Stimulated activated CD8-positive, alpha-beta memory T cell treated with anti-CD3 and anti-CD28 coated beads, Interleukin-12 subunit alpha, Interleukin-12 subunit beta, amount 100 ng/mL, for 4 hours (primary cell): Measurements from ENCODE around the gene JPH2.

ENCODE experiments used
- DNase-seq: peaks from one replicate; pipeline ENCODE4 v3.0.0-alpha.2; 2020; ENCODE audit warnings: low read depth

The JPH2 gene

GRCh38 chr20:44099832-44100231, 87.2 kb downstream of the JPH2 start:
- DNase-seq, result no peak

DNA sequence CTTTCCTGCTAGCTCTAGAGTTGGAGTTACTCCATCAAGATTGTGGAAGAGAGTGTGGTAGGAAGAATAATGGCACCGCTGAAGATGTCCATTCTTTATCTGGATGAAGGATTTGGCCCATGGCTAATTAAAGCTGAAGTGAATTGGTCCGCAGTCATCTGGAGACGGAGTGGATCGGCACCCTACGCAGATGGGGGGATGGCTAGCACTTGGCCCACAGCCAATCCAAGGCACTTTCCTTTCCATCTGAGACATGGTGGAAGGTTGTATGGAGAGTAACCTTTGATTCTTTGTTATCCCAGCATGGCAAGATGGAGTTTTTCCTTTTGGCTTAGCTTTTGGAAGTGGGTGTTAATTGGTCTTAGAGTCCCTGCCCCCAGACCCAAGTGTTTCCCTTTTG, 88.3 kb downstream of the JPH2 start:
- no peak for DNase-seq

DNA sequence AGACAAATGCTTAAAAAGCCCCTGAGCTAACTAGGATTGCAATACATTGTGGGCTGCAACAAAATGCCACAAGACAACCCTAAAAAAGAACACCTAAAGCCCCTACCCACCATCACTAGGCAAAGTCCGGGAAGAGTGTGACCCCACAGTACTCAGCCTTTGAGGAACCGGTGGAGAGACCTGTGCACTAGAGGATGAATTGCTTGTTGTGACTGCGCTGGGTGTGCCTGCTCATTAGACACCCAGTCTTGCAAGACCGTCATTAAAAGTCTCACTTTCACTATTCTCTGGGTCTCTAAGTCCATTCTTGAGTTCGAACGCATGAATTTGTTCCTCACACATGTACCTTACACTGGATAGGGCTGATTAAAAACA, 88.7 kb downstream of the JPH2 start:
- DNase-seq, result no peak

- DNase-seq, result no peak
Measured at GRCh38 chr20:44097521-44098255, 89.3 kb downstream of the JPH2 start.

DNA sequence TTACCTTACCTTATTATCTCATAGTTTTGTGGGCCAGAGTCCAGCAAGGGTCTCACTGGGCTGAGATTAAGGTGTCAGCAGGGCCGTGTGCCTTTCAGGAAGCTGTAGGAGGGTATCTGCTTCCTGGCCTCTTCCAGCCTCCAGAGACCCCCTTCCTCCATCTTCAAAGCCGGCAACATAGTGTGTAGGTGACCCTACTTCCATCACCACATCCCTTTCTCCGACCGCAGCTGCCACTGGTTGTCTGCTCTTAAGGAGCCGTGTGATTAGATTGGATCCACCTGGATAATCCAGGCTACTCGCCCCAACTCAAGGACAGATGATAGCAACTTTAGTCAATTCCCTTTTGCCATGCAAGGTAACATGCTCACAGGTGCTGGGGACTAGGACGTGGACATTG, 91.2 kb downstream of the JPH2 start:
- no peak for DNase-seq

DNA sequence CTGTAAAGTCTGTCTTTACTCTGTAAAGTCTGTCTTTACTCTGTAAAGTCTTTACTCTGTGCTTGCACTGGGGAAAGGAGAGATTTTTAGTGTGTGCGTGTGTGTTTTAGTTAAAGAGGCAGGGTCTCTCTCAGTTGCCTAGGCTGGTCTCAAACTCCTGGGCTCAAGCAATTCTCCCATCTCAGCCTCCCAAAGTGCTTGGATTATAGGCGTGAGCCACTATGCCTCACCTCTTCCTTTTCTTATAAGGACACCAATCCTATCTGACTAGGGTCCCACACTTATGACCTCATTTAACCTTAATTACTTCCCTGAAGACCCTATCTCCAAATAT, 93.8 kb downstream of the JPH2 start:
- no peak for DNase-seq

- no peak for DNase-seq
Measured at GRCh38 chr20:44092551-44093248, 94.3 kb downstream of the JPH2 start.

DNA sequence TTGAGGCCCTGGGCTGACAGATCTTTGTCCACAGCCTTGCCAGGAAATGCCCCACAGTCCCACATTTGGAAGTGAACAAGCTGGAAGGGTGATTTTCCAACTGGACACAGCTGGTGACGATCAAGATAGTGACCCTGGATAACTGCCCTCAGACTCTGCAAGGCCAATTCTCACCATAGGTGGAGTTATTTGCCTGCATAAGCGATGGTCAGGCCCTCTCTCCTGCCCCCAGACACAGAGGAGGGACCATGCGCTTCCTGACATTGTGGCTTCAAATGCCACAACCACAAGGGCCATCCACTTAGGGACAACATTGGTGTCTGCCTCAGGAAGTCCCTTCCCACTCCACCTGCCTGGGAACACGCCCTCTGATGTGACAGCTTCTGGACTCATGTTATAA, 96.0 kb downstream of the JPH2 start:
- no peak for DNase-seq

GRCh38 chr20:44089987-44090674, 96.9 kb downstream of the JPH2 start:
- no peak for DNase-seq

- DNase-seq, result no peak
Measured at GRCh38 chr20:44087857-44088120, 99.2 kb downstream of the JPH2 start.

GRCh38 chr20:44087051-44087856, 99.7 kb downstream of the JPH2 start:
- no peak for DNase-seq

GRCh38 chr20:44085616-44086434, 101.2 kb downstream of the JPH2 start:
- DNase-seq, result no peak

DNA sequence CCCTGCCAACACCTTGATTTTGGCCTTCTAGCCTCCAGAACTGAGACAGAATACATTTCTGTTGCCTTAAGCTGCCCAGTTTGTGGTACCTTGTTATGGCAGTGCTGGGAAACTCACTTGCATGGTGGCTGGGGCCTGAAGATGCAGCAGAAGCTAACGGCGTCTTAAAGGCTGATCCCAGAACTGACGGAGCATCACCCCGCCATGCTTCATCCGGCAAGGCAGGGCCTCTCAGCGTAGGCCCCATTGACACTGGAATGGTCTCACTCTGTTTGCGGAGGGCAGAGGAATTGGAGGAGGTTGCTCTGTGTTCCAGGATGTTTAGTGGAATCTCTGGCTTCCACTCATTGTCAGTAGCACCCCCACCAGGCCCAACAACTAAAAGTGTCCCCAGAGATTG, 102.1 kb downstream of the JPH2 start:
- no peak for DNase-seq

GRCh38 chr20:44084439-44084838, 102.5 kb downstream of the JPH2 start:
- no peak for DNase-seq

DNA sequence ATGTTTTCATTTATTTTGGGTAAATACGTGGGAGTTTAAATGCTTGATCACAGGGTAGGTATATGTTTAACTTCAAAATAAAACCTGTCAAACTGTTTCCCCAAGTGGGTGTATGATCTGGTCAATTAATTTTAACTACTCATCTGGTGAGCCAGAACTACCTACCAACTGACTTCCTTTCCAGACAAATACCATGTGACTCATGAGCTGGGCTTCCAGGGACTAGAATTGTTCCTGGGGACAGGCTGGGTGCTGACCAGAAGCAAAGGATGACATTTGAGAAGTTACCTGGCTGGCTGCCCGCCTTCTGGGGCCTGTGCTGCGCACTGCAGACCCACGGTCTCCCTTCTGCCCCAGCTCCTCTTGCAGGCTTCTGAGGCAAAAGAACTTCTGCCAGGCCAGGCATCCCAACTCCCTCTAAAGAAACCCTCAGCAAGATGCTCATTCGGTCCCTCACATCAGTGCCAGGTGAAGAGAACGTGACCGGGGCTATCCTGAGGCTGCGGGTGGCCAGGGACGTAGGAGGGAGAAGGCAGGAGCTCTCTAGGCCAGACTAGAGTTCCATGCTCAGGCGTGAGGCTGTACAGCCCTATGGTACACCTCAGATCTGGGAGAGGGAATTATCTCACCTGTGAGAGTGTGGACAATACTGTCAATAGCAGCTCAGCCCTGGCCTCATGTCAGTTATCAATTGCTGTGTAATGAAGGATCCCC, 103.6 kb downstream of the JPH2 start:
- no peak for DNase-seq

- DNase-seq, result no peak
Measured at GRCh38 chr20:44081888-44082287, 105.1 kb downstream of the JPH2 start.

- no peak for DNase-seq
Measured at GRCh38 chr20:44081476-44081875, 105.5 kb downstream of the JPH2 start.

DNA sequence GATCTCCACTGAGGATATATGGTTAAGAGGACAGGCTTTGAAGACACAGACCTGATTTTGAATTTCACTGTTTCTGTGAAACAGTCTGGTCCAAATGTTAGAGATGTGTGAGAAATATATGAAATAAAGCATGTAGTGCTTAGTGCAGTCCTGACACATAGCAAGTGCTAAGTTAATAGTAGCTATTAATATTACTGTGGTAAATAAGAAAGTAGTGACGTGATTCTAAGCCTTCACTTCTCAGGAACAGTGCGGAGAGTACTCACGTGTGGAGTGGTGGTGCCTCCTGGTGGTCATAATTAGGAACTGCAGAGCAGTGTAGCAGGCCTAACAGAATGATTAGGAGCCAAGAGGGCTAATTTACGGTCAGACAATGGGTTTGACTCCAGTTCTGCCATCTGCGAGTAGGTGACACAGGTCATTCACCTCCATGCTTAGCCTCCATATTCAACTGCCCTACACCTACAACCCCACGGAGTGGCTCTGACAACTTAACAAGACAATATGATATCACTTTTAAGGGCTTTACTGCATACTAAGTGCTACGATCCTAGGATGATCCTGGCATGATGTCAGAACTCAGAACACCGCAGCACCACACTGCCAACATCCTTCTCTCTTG, 106.2 kb downstream of the JPH2 start:
- peak; percentile 44 for DNase-seq

GRCh38 chr20:44080064-44080463, 106.9 kb downstream of the JPH2 start:
- DNase-seq, result no peak

- no peak for DNase-seq
Measured at GRCh38 chr20:44079291-44079690, 107.7 kb downstream of the JPH2 start.

DNA sequence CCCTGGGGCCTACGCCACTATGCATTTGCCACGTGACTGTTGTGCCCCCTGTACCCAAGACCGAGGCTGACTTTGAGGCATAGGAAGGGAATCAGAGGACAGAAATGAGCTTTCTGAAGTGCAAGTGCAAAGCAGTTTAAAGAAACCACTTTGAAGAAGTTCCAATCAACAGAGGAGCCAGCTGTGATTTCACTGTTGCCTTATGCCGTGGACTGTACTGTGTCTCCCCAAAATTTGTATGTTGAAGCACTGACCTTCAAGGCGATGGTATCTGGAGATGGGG, 111.1 kb downstream of the JPH2 start:
- no peak for DNase-seq
